Measurements from ENCODE around the gene MYPN. TPM values are rescaled to one million over a fixed set of nuclear protein-coding genes. Genes with fewer than 3 reads are reported as not detected.
A peak's percentile ranks its signal among the peaks of the same experiment; 100 is the strongest.

The MYPN gene
- polyA plus RNA-seq, 1 experiment: 9.7 TPM

DNA sequence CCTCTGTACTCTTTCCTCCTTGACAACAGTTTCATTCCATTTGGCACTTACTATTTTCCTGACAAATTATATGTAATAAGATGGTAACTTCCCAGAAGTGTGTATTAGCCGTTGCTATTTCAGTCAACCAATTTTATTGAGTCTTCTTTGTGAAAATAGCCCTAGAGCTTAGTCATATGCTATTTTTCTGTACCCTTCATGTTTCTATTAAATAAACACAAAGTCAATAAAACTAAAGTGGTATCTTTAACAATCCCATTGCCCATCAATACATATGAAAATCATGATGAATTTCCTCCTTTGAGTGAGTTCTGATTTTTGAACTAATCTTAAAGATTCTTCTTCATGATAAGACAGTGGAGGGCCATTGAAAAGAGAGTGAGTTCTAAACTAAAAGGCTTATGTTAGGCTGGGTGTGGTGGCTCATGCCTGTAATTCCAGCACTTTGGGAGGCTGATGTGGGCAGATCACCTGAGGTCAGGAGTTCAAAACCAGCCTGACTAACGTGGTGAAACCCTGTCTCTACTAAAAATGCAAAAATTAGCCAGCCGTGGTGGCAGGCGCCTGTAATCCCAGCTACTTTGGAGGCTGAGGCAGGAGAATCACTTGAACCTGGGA is 5.9 kb upstream of the MYPN start:
- H3K4me3 ChIP-seq (ENCODE audit: low read depth, low read length): no peak overlapping the region
- ChIA-PET CTCF (no interaction called here), POLR2A (interaction anchor here (0.6 kb wide), 1 partner anchor 30 kb away, joined by 19 read pairs; no protein-coding TSS in a partner anchor)
- H3K27me3 ChIP-seq (ENCODE audit: control insufficient read depth, insufficient read depth, low read length): no peaks in the 10 kb centered on the region
- H3K36me3 ChIP-seq (ENCODE audit: control insufficient read depth, insufficient read depth, low read length): no peaks in the 10 kb centered on the region
- TF ChIP-seq, protein P1, sequence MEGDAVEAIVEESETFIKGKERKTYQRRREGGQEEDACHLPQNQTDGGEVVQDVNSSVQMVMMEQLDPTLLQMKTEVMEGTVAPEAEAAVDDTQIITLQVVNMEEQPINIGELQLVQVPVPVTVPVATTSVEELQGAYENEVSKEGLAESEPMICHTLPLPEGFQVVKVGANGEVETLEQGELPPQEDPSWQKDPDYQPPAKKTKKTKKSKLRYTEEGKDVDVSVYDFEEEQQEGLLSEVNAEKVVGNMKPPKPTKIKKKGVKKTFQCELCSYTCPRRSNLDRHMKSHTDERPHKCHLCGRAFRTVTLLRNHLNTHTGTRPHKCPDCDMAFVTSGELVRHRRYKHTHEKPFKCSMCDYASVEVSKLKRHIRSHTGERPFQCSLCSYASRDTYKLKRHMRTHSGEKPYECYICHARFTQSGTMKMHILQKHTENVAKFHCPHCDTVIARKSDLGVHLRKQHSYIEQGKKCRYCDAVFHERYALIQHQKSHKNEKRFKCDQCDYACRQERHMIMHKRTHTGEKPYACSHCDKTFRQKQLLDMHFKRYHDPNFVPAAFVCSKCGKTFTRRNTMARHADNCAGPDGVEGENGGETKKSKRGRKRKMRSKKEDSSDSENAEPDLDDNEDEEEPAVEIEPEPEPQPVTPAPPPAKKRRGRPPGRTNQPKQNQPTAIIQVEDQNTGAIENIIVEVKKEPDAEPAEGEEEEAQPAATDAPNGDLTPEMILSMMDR (IDR thresholded peaks at IDR 0.05; ENCODE audit: insufficient read depth, low read depth, low read length): no peak
- DNase-seq (ENCODE audit: low read depth): no peak

DNA sequence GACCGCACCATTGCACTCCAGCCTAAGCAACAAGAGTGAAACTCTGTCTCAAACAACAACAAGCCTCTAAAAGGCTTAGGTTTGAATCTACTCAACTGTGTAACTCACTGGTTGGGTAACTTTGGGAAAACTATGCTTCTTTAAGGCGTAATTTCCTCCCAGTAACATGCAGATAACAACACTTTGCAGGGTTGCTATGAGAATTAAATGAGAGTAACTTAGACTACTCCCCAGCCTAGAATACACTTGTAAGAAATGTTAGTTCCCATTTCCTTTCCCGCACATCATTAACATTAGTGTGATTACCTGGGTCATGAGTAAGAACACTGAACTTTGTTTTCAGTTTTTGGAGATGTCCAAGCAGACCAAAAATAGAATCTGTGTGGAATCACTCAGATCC is 5.4 kb upstream of the MYPN start:
- TF ChIP-seq, protein P1 (IDR thresholded peaks at IDR 0.05; ENCODE audit: insufficient read depth, low read depth, low read length): no peak
- H3K36me3 ChIP-seq (ENCODE audit: control insufficient read depth, insufficient read depth, low read length): no peaks in the 10 kb centered on the region
- POLR2A ChIA-PET: interaction anchor here (0.6 kb wide), 1 partner anchor 23 kb away, joined by 4 read pairs; no protein-coding TSS in a partner anchor
- DNase-seq (ENCODE audit: low read depth): no peak
- no peaks in the 10 kb centered on the region for H3K27me3 ChIP-seq (ENCODE audit: control insufficient read depth, insufficient read depth, low read length)
- H3K4me3 ChIP-seq (ENCODE audit: low read depth, low read length): no peak overlapping the region
- CTCF ChIA-PET: no interaction called here

DNA sequence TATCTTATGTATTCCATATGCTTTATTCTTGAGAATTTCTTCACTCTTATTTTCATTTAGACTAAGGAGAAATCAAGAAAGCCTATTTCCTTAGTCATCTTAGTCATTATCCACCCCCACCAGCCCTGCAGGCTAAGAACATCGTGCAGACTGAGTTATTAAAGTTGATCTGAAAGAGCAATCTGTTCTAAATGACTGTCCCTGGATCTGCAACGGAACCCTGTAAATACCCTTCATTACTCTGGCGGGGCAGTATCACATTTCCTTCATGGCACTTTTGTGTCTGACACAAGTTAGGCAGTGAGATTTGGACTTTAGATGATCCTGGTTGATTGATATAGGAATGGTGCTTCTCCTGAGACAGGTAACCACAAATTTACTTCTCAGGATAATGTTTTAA is 3.5 kb upstream of the MYPN start:
- CTCF ChIA-PET: no interaction called here
- DNase-seq (ENCODE audit: low read depth): peak; percentile 64
- POLR2A ChIA-PET: no interaction called here
- Histone ChIP-seq H3K4me3 (ENCODE audit: low read depth, low read length) (peak overlapping the region; percentile 15; the same call in 1 of the 2 replicates), H3K36me3 (ENCODE audit: control insufficient read depth, insufficient read depth, low read length) (no peaks in the 10 kb centered on the region), H3K27me3 (ENCODE audit: control insufficient read depth, insufficient read depth, low read length) (no peaks in the 10 kb centered on the region)
- TF ChIP-seq, protein P1 (IDR thresholded peaks at IDR 0.05; ENCODE audit: insufficient read depth, low read depth, low read length): no peak

DNA sequence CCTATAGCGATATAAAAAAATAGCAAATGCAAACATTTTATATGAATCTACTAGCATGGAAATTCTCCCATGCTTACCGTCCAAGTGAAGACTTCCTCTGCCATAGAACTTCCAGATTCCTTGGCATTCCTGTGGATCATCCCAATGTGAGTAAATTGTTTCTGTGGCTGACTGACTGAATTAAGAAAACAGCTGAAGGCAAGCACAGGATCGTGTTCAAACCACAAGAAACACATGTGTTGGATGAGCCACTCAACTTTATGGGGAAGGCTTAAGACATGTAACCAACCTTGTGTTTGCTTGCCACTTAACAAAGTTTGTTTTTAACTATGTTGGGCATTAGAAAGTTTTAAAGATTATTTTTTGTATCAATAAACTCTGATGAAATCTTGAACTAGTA is 2.6 kb upstream of the MYPN start:
- peak; percentile 87 for DNase-seq (ENCODE audit: low read depth)
- TF ChIP-seq, protein P1 (IDR thresholded peaks at IDR 0.05; ENCODE audit: insufficient read depth, low read depth, low read length): no peak
- Histone ChIP-seq H3K36me3 (ENCODE audit: control insufficient read depth, insufficient read depth, low read length) (no peaks in the 10 kb centered on the region), H3K4me3 (ENCODE audit: low read depth, low read length) (peak overlapping the region; percentile 15), H3K27me3 (ENCODE audit: control insufficient read depth, insufficient read depth, low read length) (no peaks in the 10 kb centered on the region)
- POLR2A ChIA-PET: interaction anchor here (0.7 kb wide), 1 partner anchor 27 kb away, joined by 3 read pairs; no protein-coding TSS in a partner anchor
- CTCF ChIA-PET: interaction anchor here (1.4 to 1.9 kb wide), 2 partner anchors 9 to 49 kb away, joined by 4 to 7 read pairs; no protein-coding TSS in a partner anchor

DNA sequence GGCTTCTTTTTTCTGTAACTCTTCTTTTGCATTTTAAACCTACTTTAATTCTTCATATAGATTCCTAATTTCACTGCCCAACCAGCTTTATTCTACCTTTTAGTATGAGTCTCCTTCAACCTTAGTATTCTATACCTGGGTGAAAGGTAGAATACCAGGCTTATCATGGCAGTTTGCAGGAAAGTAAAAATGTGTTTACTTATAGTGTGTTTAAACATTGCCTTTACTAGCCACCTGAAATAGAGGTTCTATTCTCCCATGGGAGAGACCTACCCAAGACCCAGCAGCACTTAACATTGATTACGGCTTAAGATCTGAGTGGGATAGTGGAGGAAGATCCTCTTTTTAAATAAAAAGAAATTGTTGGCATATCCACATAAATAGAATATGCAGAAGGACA is 1.6 kb upstream of the MYPN start:
- Histone ChIP-seq H3K4me3 (ENCODE audit: low read depth, low read length) (no peak overlapping the region), H3K27me3 (ENCODE audit: control insufficient read depth, insufficient read depth, low read length) (no peaks in the 10 kb centered on the region), H3K36me3 (ENCODE audit: control insufficient read depth, insufficient read depth, low read length) (no peaks in the 10 kb centered on the region)
- POLR2A ChIA-PET: no interaction called here
- no peak for DNase-seq (ENCODE audit: low read depth)
- CTCF ChIA-PET: interaction anchor here (0.7 to 1.9 kb wide), 3 partner anchors 10 to 48 kb away, joined by 3 to 7 read pairs (median 4); no protein-coding TSS in a partner anchor
- TF ChIP-seq, protein P1 (IDR thresholded peaks at IDR 0.05; ENCODE audit: insufficient read depth, low read depth, low read length): no peak
